ENCODE data around the gene SYTL5. TPM values are rescaled to one million over a fixed set of nuclear protein-coding genes. Genes with fewer than 3 reads are reported as not detected.

Gene SYTL5
- total RNA-seq, 1 experiment from 2014 or later: 0.04 TPM

DNA sequence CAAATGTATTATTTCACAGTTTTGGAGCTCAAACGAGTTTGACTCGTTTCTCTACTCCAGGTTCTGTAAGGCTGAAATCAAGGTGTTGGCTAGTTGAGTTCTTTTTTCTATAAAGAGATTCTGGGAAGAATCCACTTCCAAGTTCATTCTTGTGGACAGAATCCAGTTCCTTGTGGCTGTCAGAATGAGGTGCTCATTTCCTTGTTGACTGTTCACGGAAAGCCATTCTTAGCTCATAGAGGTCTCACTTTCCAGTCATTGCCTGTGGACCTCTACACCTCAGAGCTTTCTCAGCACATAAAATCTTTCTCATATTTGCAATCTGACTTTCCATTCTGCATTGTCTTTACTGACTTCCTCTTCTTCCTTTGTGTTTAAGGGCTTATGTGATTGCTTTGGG is 62.9 kb downstream of the SYTL5 start:
- CTCF ChIA-PET: no interaction called here
- Histone ChIP-seq H3K9ac (ENCODE audit: low read length) (no peak overlapping the region), H3K79me2 (ENCODE audit: low read length) (no peaks in the 10 kb centered on the region), H3K4me1 (ENCODE audit: insufficient read depth, low read length) (peaks cover 4% of the 10 kb centered on the region; the same call in 1 of the 2 replicates), H4K20me1 (ENCODE audit: low read length) (no peaks in the 10 kb centered on the region), H2AFZ (ENCODE audit: low read length) (no peak overlapping the region), H3K27me3 (ENCODE audit: low read length) (no peaks in the 10 kb centered on the region), H3K4me3 (ENCODE audit: low read length) (no peak overlapping the region), H3K27ac (ENCODE audit: low read length) (no peak overlapping the region), H3K9me2 (replicated peaks; ENCODE audit: low read length) (no peaks in the 10 kb centered on the region), H3F3A (ENCODE audit: low read length, unreplicated experiment) (no peaks in the 10 kb centered on the region), H3K4me2 (ENCODE audit: low read length) (no peak overlapping the region), H3K9me3 (ENCODE audit: low read length) (no peaks in the 10 kb centered on the region), H3K36me3 (ENCODE audit: low read depth, low read length) (no peaks in the 10 kb centered on the region)
- DNase-seq (peak; percentile 6), ATAC-seq (no peak)
- intact Hi-C loops (cut with micrococcal nuclease): no loop called here
- POLR2A ChIA-PET (ENCODE audit: unreplicated experiment): no interaction called here
- TF ChIP-seq EZH2phosphoT487 (IDR thresholded peaks at IDR 0.05; ENCODE audit: borderline replicate concordance, low read length) (no peak), EZH2 (IDR thresholded peaks at IDR 0.05; ENCODE audit: low read length, unreplicated experiment) (no peak)
- TF ChIP-seq, protein P1, sequence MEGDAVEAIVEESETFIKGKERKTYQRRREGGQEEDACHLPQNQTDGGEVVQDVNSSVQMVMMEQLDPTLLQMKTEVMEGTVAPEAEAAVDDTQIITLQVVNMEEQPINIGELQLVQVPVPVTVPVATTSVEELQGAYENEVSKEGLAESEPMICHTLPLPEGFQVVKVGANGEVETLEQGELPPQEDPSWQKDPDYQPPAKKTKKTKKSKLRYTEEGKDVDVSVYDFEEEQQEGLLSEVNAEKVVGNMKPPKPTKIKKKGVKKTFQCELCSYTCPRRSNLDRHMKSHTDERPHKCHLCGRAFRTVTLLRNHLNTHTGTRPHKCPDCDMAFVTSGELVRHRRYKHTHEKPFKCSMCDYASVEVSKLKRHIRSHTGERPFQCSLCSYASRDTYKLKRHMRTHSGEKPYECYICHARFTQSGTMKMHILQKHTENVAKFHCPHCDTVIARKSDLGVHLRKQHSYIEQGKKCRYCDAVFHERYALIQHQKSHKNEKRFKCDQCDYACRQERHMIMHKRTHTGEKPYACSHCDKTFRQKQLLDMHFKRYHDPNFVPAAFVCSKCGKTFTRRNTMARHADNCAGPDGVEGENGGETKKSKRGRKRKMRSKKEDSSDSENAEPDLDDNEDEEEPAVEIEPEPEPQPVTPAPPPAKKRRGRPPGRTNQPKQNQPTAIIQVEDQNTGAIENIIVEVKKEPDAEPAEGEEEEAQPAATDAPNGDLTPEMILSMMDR (conservative IDR thresholded peaks at IDR 0.05; ENCODE audit: low read depth, low read length): no peak
- BruUV-seq (replicated peaks): no TSS peak

GRCh38 chrX:38069991-38070390 is 63.6 kb downstream of the SYTL5 start:
- no peaks in the 10 kb centered on the region for H3F3A ChIP-seq (ENCODE audit: low read length, unreplicated experiment)
- H3K9me2 ChIP-seq (replicated peaks; ENCODE audit: low read length): no peaks in the 10 kb centered on the region
- no peak overlapping the region for H2AFZ ChIP-seq (ENCODE audit: low read length)
- peaks cover 4% of the 10 kb centered on the region; the same call in 1 of the 2 replicates for H3K4me1 ChIP-seq (ENCODE audit: insufficient read depth, low read length)
- TF ChIP-seq EZH2 (IDR thresholded peaks at IDR 0.05; ENCODE audit: low read length, unreplicated experiment): no peak
- no peak for TF ChIP-seq EZH2phosphoT487 (IDR thresholded peaks at IDR 0.05; ENCODE audit: borderline replicate concordance, low read length)
- TF ChIP-seq, protein P1 (conservative IDR thresholded peaks at IDR 0.05; ENCODE audit: low read depth, low read length): no peak
- intact Hi-C loops (cut with micrococcal nuclease): no loop called here
- no peaks in the 10 kb centered on the region for H3K36me3 ChIP-seq (ENCODE audit: low read depth, low read length)
- H3K79me2 ChIP-seq (ENCODE audit: low read length): no peaks in the 10 kb centered on the region
- POLR2A ChIA-PET (ENCODE audit: unreplicated experiment): no interaction called here
- H3K9ac ChIP-seq (ENCODE audit: low read length): no peak overlapping the region
- H3K4me2 ChIP-seq (ENCODE audit: low read length): no peak overlapping the region
- CTCF ChIA-PET: no interaction called here
- H4K20me1 ChIP-seq (ENCODE audit: low read length): no peaks in the 10 kb centered on the region
- DNase-seq: no peak
- no TSS peak for BruUV-seq (replicated peaks)
- H3K9me3 ChIP-seq (ENCODE audit: low read length): no peaks in the 10 kb centered on the region
- ATAC-seq: no peak
- H3K27me3 ChIP-seq (ENCODE audit: low read length): no peaks in the 10 kb centered on the region
- no peak overlapping the region for H3K27ac ChIP-seq (ENCODE audit: low read length)
- H3K4me3 ChIP-seq (ENCODE audit: low read length): no peak overlapping the region

GRCh38 chrX:38079463-38079862 is 73.1 kb downstream of the SYTL5 start:
- no peak for DNase-seq
- Histone ChIP-seq H4K20me1 (ENCODE audit: low read length) (no peaks in the 10 kb centered on the region), H3K79me2 (ENCODE audit: low read length) (no peaks in the 10 kb centered on the region), H3K9ac (ENCODE audit: low read length) (no peak overlapping the region), H3K9me3 (ENCODE audit: low read length) (no peaks in the 10 kb centered on the region), H3K27ac (ENCODE audit: low read length) (no peak overlapping the region), H3K27me3 (ENCODE audit: low read length) (no peaks in the 10 kb centered on the region), H3K4me2 (ENCODE audit: low read length) (no peak overlapping the region), H3F3A (ENCODE audit: low read length, unreplicated experiment) (no peaks in the 10 kb centered on the region), H3K4me1 (ENCODE audit: insufficient read depth, low read length) (peaks cover 21% of the 10 kb centered on the region), H3K36me3 (ENCODE audit: low read depth, low read length) (no peaks in the 10 kb centered on the region), H3K4me3 (ENCODE audit: low read length) (no peak overlapping the region), H2AFZ (ENCODE audit: low read length) (no peak overlapping the region), H3K9me2 (replicated peaks; ENCODE audit: low read length) (no peaks in the 10 kb centered on the region)
- ATAC-seq: no peak
- intact Hi-C loops (cut with micrococcal nuclease): no loop called here
- TF ChIP-seq EZH2phosphoT487 (IDR thresholded peaks at IDR 0.05; ENCODE audit: borderline replicate concordance, low read length) (no peak), EZH2 (IDR thresholded peaks at IDR 0.05; ENCODE audit: low read length, unreplicated experiment) (no peak)
- TF ChIP-seq, protein P1 (conservative IDR thresholded peaks at IDR 0.05; ENCODE audit: low read depth, low read length): no peak
- ChIA-PET CTCF (no interaction called here), POLR2A (ENCODE audit: unreplicated experiment) (no interaction called here)
- no TSS peak for BruUV-seq (replicated peaks)
